HUES64 (cell line): Measurements from ENCODE around the gene LY6G6F.

Source experiments
- H3K27ac ChIP-seq: 2 replicates; pipeline ENCODE4 v1.7.0; 2013; ENCODE audit warnings: low read depth, low read length, inconsistent platforms
- H3K27me3 ChIP-seq: 2 replicates; pipeline ENCODE4 v1.6.1; 2013; ENCODE audit warnings: mild to moderate bottlenecking, low read length; ENCODE audit not compliant: insufficient read depth
- H3K36me3 ChIP-seq: 2 replicates; pipeline ENCODE4 v1.6.1; 2013; ENCODE audit warnings: mild to moderate bottlenecking, low read length; ENCODE audit not compliant: insufficient read depth
- H3K4me1 ChIP-seq: 2 replicates; pipeline ENCODE4 v1.6.1; 2013; ENCODE audit warnings: mild to moderate bottlenecking, low read length, moderate library complexity; ENCODE audit not compliant: insufficient read depth
- H3K4me3 ChIP-seq: 2 replicates; pipeline ENCODE4 v1.5.1; 2013; ENCODE audit warnings: mild to moderate bottlenecking, low read length, moderate library complexity
- H3K9ac ChIP-seq: 2 replicates; pipeline ENCODE4 v1.6.1; 2013; ENCODE audit warnings: mild to moderate bottlenecking, low read depth, low read length
- H3K9me3 ChIP-seq: 2 replicates; pipeline ENCODE4 v1.6.1; 2013; ENCODE audit warnings: low read depth, low read length; ENCODE audit not compliant: insufficient read depth
- WGBS: fragments of 150-250, 120-280 bp; methylation state at CpG from one replicate; pipeline ENCODE4 v1.1.7; 2013; ENCODE audit warnings: missing lambda C conversion rate; 5-methylcytosine and 5-hydroxymethylcytosine counted together

The LY6G6F gene

GRCh38 chr6:31720196-31720770 lies 13.6 kb downstream of the LY6G6F start:
- Histone ChIP-seq H3K27ac (no peak overlapping the region), H3K27me3 (no peaks in the 10 kb centered on the region), H3K4me3 (no peak overlapping the region), H3K36me3 (no peaks in the 10 kb centered on the region), H3K9me3 (no peaks in the 10 kb centered on the region), H3K9ac (no peak overlapping the region), H3K4me1 (peaks cover 16% of the 10 kb centered on the region)
- WGBS: 96% methylated on average over 5 of the region's 5 CpGs

- H3K4me1 ChIP-seq: peaks cover 15% of the 10 kb centered on the region
- H3K27me3 ChIP-seq: no peaks in the 10 kb centered on the region
- 87% methylated on average over 3 of the region's 4 CpGs for WGBS
- no peak within 1 kb of the TSS for H3K9ac ChIP-seq
- no peaks in the 10 kb centered on the region for H3K9me3 ChIP-seq
- no peak within 1 kb of the TSS for H3K27ac ChIP-seq
- peaks cover 9% of the 10 kb centered on the region for H3K36me3 ChIP-seq
- no peak within 1 kb of the TSS for H3K4me3 ChIP-seq
Measured at GRCh38 chr6:31721351-31722020, 14.8 kb downstream of the LY6G6F start, which contains the start of gene LY6G6C. Gene LY6G6C (minus strand): TSS chr6:31721746. CDS start chr6:31721679, 67 bp downstream.

- 92% methylated on average over 3 of the region's 3 CpGs for WGBS
- no peak overlapping the region for H3K9ac ChIP-seq
- H3K27me3 ChIP-seq: no peaks in the 10 kb centered on the region
- H3K36me3 ChIP-seq: peaks cover 16% of the 10 kb centered on the region
- H3K27ac ChIP-seq: no peak overlapping the region
- peaks cover 15% of the 10 kb centered on the region for H3K4me1 ChIP-seq
- H3K4me3 ChIP-seq: no peak overlapping the region
- no peaks in the 10 kb centered on the region for H3K9me3 ChIP-seq
Measured at GRCh38 chr6:31722173-31722572, 15.5 kb downstream of the LY6G6F start.

GRCh38 chr6:31723245-31723979 lies 16.7 kb downstream of the LY6G6F start, which contains the start of gene MPIG6B:
Gene MPIG6B (plus strand): TSS chr6:31723373. CDS start chr6:31723384, 11 bp downstream.
- Histone ChIP-seq H3K9ac (no peak within 1 kb of the TSS), H3K36me3 (peaks cover 26% of the 10 kb centered on the region), H3K27me3 (no peaks in the 10 kb centered on the region), H3K4me3 (no peak within 1 kb of the TSS), H3K27ac (no peak within 1 kb of the TSS), H3K4me1 (peaks cover 4% of the 10 kb centered on the region; the same call in 1 of the 2 replicates), H3K9me3 (no peaks in the 10 kb centered on the region)
- 90% methylated on average over 46 of the region's 46 CpGs for WGBS

GRCh38 chr6:31723980-31724691 lies 17.5 kb downstream of the LY6G6F start:
- Histone ChIP-seq H3K9ac (no peak overlapping the region), H3K4me3 (no peak overlapping the region), H3K36me3 (peaks cover 28% of the 10 kb centered on the region), H3K9me3 (no peaks in the 10 kb centered on the region), H3K27ac (no peak overlapping the region), H3K4me1 (0 out of 2 replicates have a peak, but pooled peaks cover 3% of the 10 kb centered on the region), H3K27me3 (no peaks in the 10 kb centered on the region)
- WGBS: 94% methylated on average over 25 of the region's 25 CpGs

GRCh38 chr6:31725502-31726350 lies 19.1 kb downstream of the LY6G6F start:
- no peaks in the 10 kb centered on the region for H3K27me3 ChIP-seq
- no peaks in the 10 kb centered on the region for H3K9me3 ChIP-seq
- 94% methylated on average over 12 of the region's 12 CpGs for WGBS
- no peak overlapping the region for H3K4me3 ChIP-seq
- peaks cover 7% of the 10 kb centered on the region; the same call in 1 of the 2 replicates for H3K4me1 ChIP-seq
- H3K9ac ChIP-seq: no peak overlapping the region
- no peak overlapping the region for H3K27ac ChIP-seq
- H3K36me3 ChIP-seq: peaks cover 32% of the 10 kb centered on the region

GRCh38 chr6:31727034-31727716 lies 20.5 kb downstream of the LY6G6F start:
- Histone ChIP-seq H3K9me3 (no peaks in the 10 kb centered on the region), H3K4me1 (peaks cover 8% of the 10 kb centered on the region; the same call in 1 of the 2 replicates), H3K27ac (no peak overlapping the region), H3K9ac (no peak overlapping the region), H3K4me3 (no peak overlapping the region), H3K27me3 (no peaks in the 10 kb centered on the region), H3K36me3 (peaks cover 45% of the 10 kb centered on the region)
- 88% methylated on average over 7 of the region's 7 CpGs for WGBS

- H3K27me3 ChIP-seq: no peaks in the 10 kb centered on the region
- no peak overlapping the region for H3K27ac ChIP-seq
- H3K36me3 ChIP-seq: peaks cover 52% of the 10 kb centered on the region
- 93% methylated on average over 41 of the region's 41 CpGs for WGBS
- no peak overlapping the region for H3K9ac ChIP-seq
- H3K4me1 ChIP-seq: peaks cover 8% of the 10 kb centered on the region; the same call in 1 of the 2 replicates
- no peaks in the 10 kb centered on the region for H3K9me3 ChIP-seq
- H3K4me3 ChIP-seq: peak overlapping the region; percentile 94; the same call in 1 of the 2 replicates
Measured at GRCh38 chr6:31727717-31728671, 21.3 kb downstream of the LY6G6F start.

- H3K27ac ChIP-seq: peak within 1 kb of the TSS; percentile 84; the same call in 1 of the 2 replicates
- H3K9ac ChIP-seq: peak within 1 kb of the TSS; percentile 80
- H3K27me3 ChIP-seq: no peaks in the 10 kb centered on the region
- peaks cover 8% of the 10 kb centered on the region; the same call in 1 of the 2 replicates for H3K4me1 ChIP-seq
- peak within 1 kb of the TSS; percentile 94 for H3K4me3 ChIP-seq
- peaks cover 62% of the 10 kb centered on the region for H3K36me3 ChIP-seq
- H3K9me3 ChIP-seq: no peaks in the 10 kb centered on the region
- WGBS: 41% methylated on average over 36 of the region's 36 CpGs
Measured at GRCh38 chr6:31728767-31729514, 22.3 kb downstream of the LY6G6F start, which contains the start of gene DDAH2. Gene DDAH2 (minus strand): TSS chr6:31729299. CDS start chr6:31729161, 138 bp downstream.
